Prostate gland (tissue), 2 donors: Measurements from ENCODE around the gene SYCN. TPM values are rescaled to one million over a fixed set of nuclear protein-coding genes. Genes with fewer than 3 reads are reported as not detected.
"Not testable (repeated sequence)": the region's sequence is repeated elsewhere in the genome, so short reads cannot be mapped to it uniquely, and the experiment has no call there.

Experiments used
- DNase-seq: peaks from one replicate; pipeline ENCODE4 v3.0.0-alpha.2; 2019; ENCODE audit warnings: low spot score
- H3K27ac ChIP-seq, 2 donors: fragments of 200-600 bp; sonication (generic); 2 replicates each; pipeline ENCODE4 v1.5.1; 2017 to 2019
- H3K27me3 ChIP-seq: fragments of 200-600 bp; sonication (generic); replicated peaks from 2 replicates; pipeline ENCODE4 v1.5.1; 2019; ENCODE audit not compliant: insufficient read depth
- H3K36me3 ChIP-seq, 2 donors: fragments of 200-600 bp; sonication (generic); 1 replicate in 1 of 2; 2 replicates in 1 of 2; pipeline versions ENCODE4 v1.5.1 to v1.8.1; 2017 to 2019
- H3K4me1 ChIP-seq: fragments of 200-600 bp; sonication (generic); replicated peaks from 2 replicates; pipeline ENCODE4 v1.5.1; 2019
- H3K4me3 ChIP-seq, 2 donors: fragments of 200-600 bp; sonication (generic); 2 replicates each; pipeline ENCODE4 v1.5.1; 2017 to 2019
- H3K9me3 ChIP-seq: fragments of 200-600 bp; sonication (generic); 2 replicates; pipeline ENCODE4 v1.5.1; 2017
- CTCF ChIP-seq, 4 experiments: fragments of 200-600 bp in 2 of 4; fragments of 450-650 bp in 2 of 4; sonication (generic) in 2 of 4; IDR thresholded peaks; 1 replicate in 3 of 4; 2 replicates in 1 of 4; pipeline ENCODE4 v1.5.1; 2016 to 2019; ENCODE audit warnings: antibody characterized with exemption in 4 of 4, mild to moderate bottlenecking in 2 of 4, moderate library complexity in 2 of 4
- POLR2A ChIP-seq: fragments of 450-650 bp; IDR thresholded peaks from one replicate; pipeline ENCODE4 v1.6.1; 2016; ENCODE audit warnings: antibody characterized with exemption, mild to moderate bottlenecking
- POLR2AphosphoS5 ChIP-seq: sonication (generic); formaldehyde crosslinking; IDR thresholded peaks from one replicate; pipeline ENCODE4 v1.6.1; 2017; ENCODE audit warnings: antibody characterized with exemption
- WGBS: methylation state at CpG from one replicate; pipeline ENCODE4 v1.1.5; 2018; 5-methylcytosine and 5-hydroxymethylcytosine counted together
- intact Hi-C: fragments of 100-400 bp; cut with DNase I; formaldehyde crosslinking; loops from one replicate; pipeline ENCODE4 v1.14.2; 2022
- total RNA-seq, 2 donors: library from RNA; depleted of rRNA; stranded (reverse); fragments of >200 nt; gene quantifications; one replicate each; pipeline ENCODE4 v1.1.0, GENCODE V29; 2016

The SYCN gene
- total RNA-seq, 2 donors from 2014 or later, result 165 TPM; not detected in 1

GRCh38 chr19:39232708-39233107 lies 28.6 kb upstream of the SYCN start:
- DNase-seq, result no peak
- no peaks in the 10 kb centered on the region for H3K27me3 ChIP-seq
- intact Hi-C loops, result no loop called here
- H3K36me3 ChIP-seq, result no peaks in the 10 kb centered on the region
- H3K4me3 ChIP-seq, result no peak overlapping the region
- H3K9me3 ChIP-seq, result no peaks in the 10 kb centered on the region
- no peak for TF ChIP-seq POLR2A
- TF ChIP-seq POLR2AphosphoS5, result no peak
- no peak for TF ChIP-seq CTCF (IDR thresholded peaks at IDR 0.05)
- 87% methylated on average over 5 of the region's 5 CpGs for WGBS
- no peaks in the 10 kb centered on the region for H3K4me1 ChIP-seq
- H3K27ac ChIP-seq, result no peak overlapping the region

DNA sequence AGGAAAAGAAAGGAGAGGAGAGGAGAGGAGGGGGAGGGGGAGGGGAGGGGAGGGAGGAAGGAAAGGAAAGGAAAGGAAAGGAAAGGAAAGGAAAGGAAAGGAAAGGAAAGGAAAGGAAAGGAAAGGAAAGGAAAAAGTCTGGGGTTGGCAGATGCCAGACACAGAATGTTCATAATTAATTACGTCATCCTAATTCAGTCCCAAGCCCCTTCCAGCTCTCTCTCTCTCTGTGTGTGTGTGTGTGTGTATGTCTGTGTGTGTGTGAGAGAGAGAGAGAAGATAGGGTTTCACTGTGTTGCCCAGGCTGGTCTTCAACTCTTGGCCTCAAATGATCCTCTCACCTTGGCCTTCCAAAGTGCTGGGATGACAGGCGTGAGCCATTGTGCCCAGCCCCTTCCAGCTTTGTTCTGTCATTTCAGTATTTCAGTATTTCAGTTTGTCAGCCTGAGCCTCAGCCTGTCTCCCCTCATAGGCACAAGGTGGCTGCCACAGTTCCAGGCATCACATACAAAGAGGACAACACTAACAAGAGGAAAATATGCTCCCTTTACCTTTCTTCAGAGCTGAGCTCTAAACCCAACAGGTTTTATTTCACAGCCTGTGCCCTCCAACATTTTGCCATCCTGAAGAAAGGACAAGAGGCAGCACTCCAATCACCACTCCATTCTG lies 26.2 kb upstream of the SYCN start:
- Histone ChIP-seq H3K9me3 (no peaks in the 10 kb centered on the region), H3K4me3 (no peak overlapping the region), H3K27me3 (no peaks in the 10 kb centered on the region), H3K4me1 (no peaks in the 10 kb centered on the region), H3K27ac (no peak overlapping the region), H3K36me3 (no peaks in the 10 kb centered on the region)
- intact Hi-C loops, result no loop called here
- TF ChIP-seq CTCF (IDR thresholded peaks at IDR 0.05) (no peak), POLR2AphosphoS5 (no peak), POLR2A (no peak)
- 79% methylated on average over 2 of the region's 2 CpGs for WGBS
- no peak for DNase-seq

- no peak overlapping the region for H3K4me3 ChIP-seq
- peaks cover 2% of the 10 kb centered on the region for H3K27me3 ChIP-seq
- TF ChIP-seq POLR2A, result no peak
- no peak for TF ChIP-seq POLR2AphosphoS5
- TF ChIP-seq CTCF (IDR thresholded peaks at IDR 0.05), result no peak
- H3K36me3 ChIP-seq, result no peaks in the 10 kb centered on the region
- H3K9me3 ChIP-seq, result no peaks in the 10 kb centered on the region
- WGBS, result 30% methylated on average over 3 of the region's 3 CpGs
- intact Hi-C loops, result no loop called here
- no peaks in the 10 kb centered on the region for H3K4me1 ChIP-seq
- H3K27ac ChIP-seq, result no peak overlapping the region
- no peak for DNase-seq
Observed at GRCh38 chr19:39224910-39225309, 20.8 kb upstream of the SYCN start.

DNA sequence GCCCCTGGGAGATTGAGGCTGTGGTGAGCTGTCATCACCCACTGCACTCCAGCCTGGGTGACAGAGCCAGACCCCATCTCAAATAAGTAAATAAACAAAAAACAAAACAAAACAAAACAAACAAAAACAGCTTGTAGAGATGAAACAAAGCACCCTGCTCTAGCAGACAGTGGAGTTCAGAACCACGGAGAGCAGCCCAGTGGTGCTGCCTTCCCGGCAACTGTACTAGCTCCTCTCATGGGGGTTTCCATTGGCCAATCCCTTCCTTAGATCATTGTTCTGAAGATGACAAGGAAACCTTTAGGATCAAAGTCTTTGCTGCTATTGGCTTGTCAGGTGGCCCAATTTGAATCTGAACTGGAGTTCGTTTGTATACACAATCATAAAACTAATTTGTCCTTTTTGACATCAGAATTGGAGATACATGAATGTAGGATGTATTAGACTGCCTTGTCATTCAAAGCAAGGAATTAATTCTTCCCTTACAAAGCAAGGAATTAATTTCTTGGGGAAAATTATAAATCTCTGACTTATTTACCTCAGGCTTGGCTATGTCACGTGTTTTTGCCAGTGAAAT lies 19.7 kb upstream of the SYCN start:
- WGBS, result 21% methylated on average over 4 of the region's 4 CpGs
- no peak overlapping the region for H3K27ac ChIP-seq
- peaks cover 2% of the 10 kb centered on the region for H3K27me3 ChIP-seq
- no peaks in the 10 kb centered on the region for H3K9me3 ChIP-seq
- intact Hi-C loops, result no loop called here
- no peaks in the 10 kb centered on the region for H3K36me3 ChIP-seq
- no peaks in the 10 kb centered on the region for H3K4me1 ChIP-seq
- no peak for DNase-seq
- TF ChIP-seq POLR2AphosphoS5 (no peak), CTCF (IDR thresholded peaks at IDR 0.05) (no peak), POLR2A (no peak)
- H3K4me3 ChIP-seq, result no peak overlapping the region

DNA sequence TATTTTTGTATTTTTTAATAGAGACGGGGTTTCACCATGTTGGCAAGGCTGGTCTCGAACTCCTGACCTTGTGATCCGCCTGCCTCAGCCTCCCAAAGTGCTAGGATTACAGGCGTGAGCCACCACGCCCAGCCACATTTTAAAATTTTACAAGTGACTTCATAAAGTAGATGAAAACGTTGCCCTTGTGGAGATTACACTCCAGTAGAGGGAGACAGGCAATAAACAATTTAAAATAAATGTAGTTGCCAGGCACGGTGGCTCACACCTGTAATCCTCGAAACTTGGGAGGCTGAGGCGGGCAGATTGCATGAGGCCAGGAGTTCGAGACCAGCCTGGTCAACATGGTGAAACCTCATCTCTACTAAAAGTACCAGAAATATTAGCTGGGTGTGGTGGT lies 15.0 kb upstream of the SYCN start:
- H3K4me1 ChIP-seq, H3K4me3 ChIP-seq, H3K36me3 ChIP-seq, DNase-seq, H3K9me3 ChIP-seq, intact Hi-C loops, H3K27ac ChIP-seq, H3K27me3 ChIP-seq: not testable (repeated sequence)
- WGBS, result 72% methylated on average over 10 of the region's 10 CpGs
